Thyroid gland (tissue), 4 donors: Measurements from ENCODE around the gene PLEKHM2. TPM values are rescaled to one million over a fixed set of nuclear protein-coding genes. Genes with fewer than 3 reads are reported as not detected.
A peak's percentile ranks its signal among the peaks of the same experiment; 100 is the strongest.

Experiments used
- DNase-seq, 2 donors: peaks; one replicate each; pipeline ENCODE4 v3.0.0-alpha.2; 2019
- H3K27ac ChIP-seq, 3 donors: fragments of 200-600 bp; sonication (generic); 1 replicate in 2 of 3; 2 replicates in 1 of 3; pipeline ENCODE4 v1.5.1; 2016 to 2019; ENCODE audit warnings: mild to moderate bottlenecking in 1 of 3, moderate library complexity in 1 of 3
- H3K27me3 ChIP-seq: fragments of 200-600 bp; sonication (generic); one replicate; pipeline ENCODE4 v1.5.1; 2019
- H3K36me3 ChIP-seq, 2 donors: fragments of 200-600 bp; sonication (generic); one replicate each; pipeline ENCODE4 v1.5.1; 2016 to 2019
- H3K4me1 ChIP-seq, 2 donors: fragments of 200-600 bp; sonication (generic); one replicate each; pipeline ENCODE4 v1.5.1; 2017 to 2019
- H3K4me3 ChIP-seq, 3 donors: fragments of 200-600 bp; sonication (generic); replicated peaks in 1 of 3; 1 replicate in 2 of 3; 2 replicates in 1 of 3; pipeline ENCODE4 v1.5.1; 2016; ENCODE audit warnings: mild to moderate bottlenecking in 1 of 3
- H3K9me3 ChIP-seq: fragments of 200-600 bp; sonication (generic); one replicate; pipeline ENCODE4 v1.5.1; 2017
- POLR2A ChIP-seq, 2 donors: fragments of 450-650 bp; IDR thresholded peaks; one replicate each; pipeline ENCODE4 v1.6.1; 2017; ENCODE audit warnings: antibody characterized with exemption in 2 of 2, mild to moderate bottlenecking in 2 of 2, moderate library complexity in 1 of 2
- WGBS, 2 donors: methylation state at CpG; one replicate each; pipeline ENCODE4 v1.1.5; 2017; 5-methylcytosine and 5-hydroxymethylcytosine counted together
- intact Hi-C: fragments of 100-400 bp; cut with DNase I; formaldehyde crosslinking; loops from one replicate; pipeline ENCODE4 v1.15.1; 2023
- total RNA-seq, 4 donors: library from RNA; depleted of rRNA; stranded (reverse); fragments of >200 nt; gene quantifications; one replicate each; pipeline ENCODE4 v1.2.3, GENCODE V29; 2016
- TF ChIP-seq, protein P1 (sequence below), 6 experiments: fragments of 200-600 bp in 3 of 6; fragments of 450-650 bp in 3 of 6; sonication (generic) in 3 of 6; IDR thresholded peaks; one replicate each; pipeline ENCODE4 v1.5.1; 2016 to 2019; ENCODE audit warnings: antibody characterized with exemption in 6 of 6, mild to moderate bottlenecking in 2 of 6, inconsistent platforms in 1 of 6, moderate library complexity in 1 of 6

The PLEKHM2 gene
- total RNA-seq, 4 donors from 2014 or later = 38.3 to 48.4 (median 39.4) TPM

DNA sequence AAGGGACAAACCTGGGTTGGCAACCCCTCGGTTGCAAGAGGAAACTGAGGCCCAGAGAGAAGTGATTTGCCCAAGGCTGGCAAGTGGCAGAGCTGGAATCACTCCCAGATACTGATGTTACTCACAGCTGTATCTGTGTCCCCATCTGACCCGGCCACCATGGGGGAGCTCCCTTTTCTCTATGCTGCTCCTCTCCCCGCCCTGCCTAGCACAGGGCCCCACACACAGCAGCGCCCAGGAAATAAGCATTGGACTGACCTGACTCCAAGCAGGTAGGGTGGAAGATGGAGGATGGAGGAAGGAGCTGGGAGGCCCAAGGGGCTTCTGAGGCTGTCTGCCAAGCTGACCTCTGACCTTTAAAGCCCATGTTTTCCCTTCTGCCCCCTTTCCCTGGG, 71.5 kb downstream of the PLEKHM2 start:
- Histone ChIP-seq H3K9me3 (no peaks in the 10 kb centered on the region), H3K4me3 (no peak overlapping the region), H3K27ac (peak overlapping the region in 1 of 3 donors; percentile 45), H3K36me3 (no peaks in the 10 kb centered on the region), H3K4me1 (peaks cover 9 to 33% of the 10 kb centered on the region in 2 donors), H3K27me3 (no peaks in the 10 kb centered on the region)
- WGBS, 2 donors = 86 to 91% methylated on average over 4 of the region's 4 CpGs
- no peak for TF ChIP-seq POLR2A (IDR thresholded peaks at IDR 0.05)
- TF ChIP-seq, protein P1, sequence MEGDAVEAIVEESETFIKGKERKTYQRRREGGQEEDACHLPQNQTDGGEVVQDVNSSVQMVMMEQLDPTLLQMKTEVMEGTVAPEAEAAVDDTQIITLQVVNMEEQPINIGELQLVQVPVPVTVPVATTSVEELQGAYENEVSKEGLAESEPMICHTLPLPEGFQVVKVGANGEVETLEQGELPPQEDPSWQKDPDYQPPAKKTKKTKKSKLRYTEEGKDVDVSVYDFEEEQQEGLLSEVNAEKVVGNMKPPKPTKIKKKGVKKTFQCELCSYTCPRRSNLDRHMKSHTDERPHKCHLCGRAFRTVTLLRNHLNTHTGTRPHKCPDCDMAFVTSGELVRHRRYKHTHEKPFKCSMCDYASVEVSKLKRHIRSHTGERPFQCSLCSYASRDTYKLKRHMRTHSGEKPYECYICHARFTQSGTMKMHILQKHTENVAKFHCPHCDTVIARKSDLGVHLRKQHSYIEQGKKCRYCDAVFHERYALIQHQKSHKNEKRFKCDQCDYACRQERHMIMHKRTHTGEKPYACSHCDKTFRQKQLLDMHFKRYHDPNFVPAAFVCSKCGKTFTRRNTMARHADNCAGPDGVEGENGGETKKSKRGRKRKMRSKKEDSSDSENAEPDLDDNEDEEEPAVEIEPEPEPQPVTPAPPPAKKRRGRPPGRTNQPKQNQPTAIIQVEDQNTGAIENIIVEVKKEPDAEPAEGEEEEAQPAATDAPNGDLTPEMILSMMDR (IDR thresholded peaks at IDR 0.05) = no peak
- no peak for DNase-seq
- intact Hi-C loops = no loop called here

DNA sequence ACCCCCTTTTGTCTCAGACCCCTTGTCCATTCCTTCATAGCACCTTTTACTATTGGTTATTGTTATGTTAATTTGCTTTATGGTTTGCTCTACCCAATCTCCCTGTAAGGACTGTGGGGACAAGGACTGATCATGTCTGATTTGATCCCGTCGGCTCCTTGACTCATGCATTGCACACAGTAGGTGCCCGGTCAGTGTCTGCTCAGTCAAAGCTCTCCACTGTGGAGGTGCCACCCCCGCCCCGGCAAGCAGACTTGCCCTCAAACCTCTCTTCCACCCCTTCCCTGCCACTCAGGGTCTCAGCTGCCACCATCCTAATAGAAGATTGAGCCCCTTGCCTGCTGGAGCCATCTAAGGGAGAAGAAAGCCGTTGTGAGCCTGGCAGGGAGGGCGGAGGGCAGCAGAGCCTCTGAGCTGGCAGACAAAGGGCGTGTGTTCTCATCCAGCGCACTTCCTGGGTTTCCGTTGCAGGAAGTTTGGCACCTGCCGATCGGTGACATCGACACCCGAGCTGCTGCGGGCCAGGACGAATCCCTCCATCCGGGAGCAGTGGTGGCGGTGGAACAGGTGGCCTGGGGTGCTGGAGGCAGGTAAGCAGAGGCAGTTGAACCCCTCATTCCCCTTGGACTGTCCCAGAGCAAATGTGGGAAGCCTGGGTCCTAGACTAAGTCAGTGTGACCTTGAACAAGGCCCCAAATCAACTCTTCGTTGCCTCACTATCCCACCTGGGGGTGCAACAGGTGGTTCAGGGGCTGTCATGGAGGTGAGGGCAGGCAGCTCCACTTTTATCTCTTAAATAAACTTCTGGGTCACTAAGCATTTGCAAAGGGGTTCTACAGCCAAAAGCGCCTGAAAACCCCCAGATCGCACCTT, 72.3 kb downstream of the PLEKHM2 start:
- H3K27ac ChIP-seq = no peak overlapping the region
- intact Hi-C loops = no loop called here
- DNase-seq = no peak
- no peaks in the 10 kb centered on the region for H3K36me3 ChIP-seq
- no peaks in the 10 kb centered on the region for H3K9me3 ChIP-seq
- H3K4me3 ChIP-seq = no peak overlapping the region
- 83 to 85% methylated on average over 10 to 21 of the region's 21 CpGs for WGBS, 2 donors
- H3K4me1 ChIP-seq = peaks cover 9 to 38% of the 10 kb centered on the region in 2 donors
- no peaks in the 10 kb centered on the region for H3K27me3 ChIP-seq
- TF ChIP-seq, protein P1 (IDR thresholded peaks at IDR 0.05) = no peak
- no peak for TF ChIP-seq POLR2A (IDR thresholded peaks at IDR 0.05)

DNA sequence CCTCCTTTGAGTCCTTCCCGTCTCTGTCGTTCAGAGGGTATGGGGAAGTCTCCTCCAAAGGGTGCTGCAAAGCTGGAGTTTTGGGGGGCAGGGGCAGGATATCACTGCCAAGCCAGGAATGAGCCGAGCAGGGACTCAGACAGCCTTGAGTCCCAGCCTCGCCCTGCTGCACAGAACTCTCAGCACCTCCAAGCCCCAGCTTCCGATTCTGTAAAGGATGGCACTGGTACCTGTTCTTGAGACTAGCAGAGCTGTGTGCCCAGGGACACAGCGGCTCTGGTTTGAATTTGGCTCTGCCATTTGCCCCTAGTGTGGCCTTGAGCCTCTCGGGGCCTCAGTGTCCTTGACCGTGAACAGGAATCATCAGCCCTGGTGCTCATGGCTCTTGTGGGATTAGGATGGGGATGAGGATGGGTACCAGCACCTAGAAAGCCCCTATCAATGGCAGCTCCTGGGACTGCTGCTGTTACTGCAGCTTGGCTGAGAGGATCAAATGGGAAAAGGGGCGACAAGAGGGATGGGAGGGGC, 73.0 kb downstream of the PLEKHM2 start:
- peaks cover 9 to 38% of the 10 kb centered on the region in 2 donors for H3K4me1 ChIP-seq
- intact Hi-C loops = no loop called here
- H3K4me3 ChIP-seq = no peak overlapping the region
- no peaks in the 10 kb centered on the region for H3K36me3 ChIP-seq
- DNase-seq = no peak
- peak overlapping the region in 1 of 3 donors; percentile 61 for H3K27ac ChIP-seq
- TF ChIP-seq POLR2A (IDR thresholded peaks at IDR 0.05) = no peak
- TF ChIP-seq, protein P1 (IDR thresholded peaks at IDR 0.05) = no peak
- no peaks in the 10 kb centered on the region for H3K9me3 ChIP-seq
- 84 to 90% methylated on average over 3 to 9 of the region's 9 CpGs for WGBS, 2 donors
- H3K27me3 ChIP-seq = no peaks in the 10 kb centered on the region

DNA sequence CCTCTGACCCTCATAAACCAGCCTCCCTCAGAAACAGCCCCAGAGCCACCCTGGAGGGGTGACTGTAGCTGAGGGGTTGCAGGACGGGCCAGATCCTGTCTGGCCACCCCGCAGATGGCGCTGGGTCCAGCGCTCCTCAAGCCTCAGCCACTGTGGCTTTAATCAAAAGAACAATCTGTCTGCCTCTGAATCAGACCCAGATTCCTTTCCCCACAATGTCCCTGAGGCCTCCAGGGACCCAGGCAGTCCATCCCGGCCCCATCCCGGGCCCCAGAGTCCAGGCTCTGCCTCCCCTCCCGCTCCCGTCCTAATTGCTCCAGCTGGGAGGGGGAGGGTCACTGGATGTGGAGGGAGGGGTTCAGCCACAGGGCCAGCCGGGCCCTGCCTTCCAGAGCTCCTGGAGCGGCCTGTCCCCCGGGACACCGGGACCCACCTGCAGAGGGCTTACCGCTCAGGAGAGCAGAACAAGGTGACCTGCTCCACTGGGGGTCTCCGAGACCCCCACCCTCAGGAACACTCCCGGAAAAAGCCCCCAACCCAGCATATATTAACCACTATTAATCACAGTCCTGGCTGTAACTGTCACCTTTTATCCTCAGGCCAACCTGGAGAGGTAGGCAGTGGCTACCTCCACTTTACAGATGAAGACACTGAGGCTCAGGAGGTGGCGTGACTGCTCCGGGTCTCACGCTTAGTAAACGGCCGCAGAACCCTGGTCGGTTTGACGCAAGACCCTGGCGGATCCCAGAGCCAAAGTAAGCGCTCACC, 73.6 kb downstream of the PLEKHM2 start:
- intact Hi-C loops = no loop called here
- WGBS, 2 donors = 30 to 42% methylated on average over 15 to 21 of the region's 24 CpGs
- no peak for TF ChIP-seq POLR2A (IDR thresholded peaks at IDR 0.05)
- TF ChIP-seq, protein P1 (IDR thresholded peaks at IDR 0.05) = no peak

More for the DNA sequence above, 73.6 kb downstream of the PLEKHM2 start:
- Histone ChIP-seq H3K27me3 (no peaks in the 10 kb centered on the region), H3K4me1 (peaks cover 9 to 38% of the 10 kb centered on the region in 2 donors), H3K9me3 (no peaks in the 10 kb centered on the region), H3K4me3 (peak overlapping the region in 1 of 3 donors; percentile 75), H3K27ac (peak overlapping the region in 2 of 3 donors; percentile 61 to 66), H3K36me3 (no peaks in the 10 kb centered on the region)
- no peak for DNase-seq
